WI38 (cell line): Measurements from ENCODE around the gene DDX23.

Experiments used
- H3K4me3 ChIP-seq: 2 replicates; pipeline ENCODE4 v1.5.1; 2011; ENCODE audit warnings: low read depth, mild to moderate bottlenecking, control low read depth, low read length
- CTCF ChIP-seq: IDR thresholded peaks from 2 replicates; pipeline ENCODE4 v1.5.1; 2012; ENCODE audit warnings: low read depth, mild to moderate bottlenecking, control low read depth, low read length

Gene DDX23

DNA sequence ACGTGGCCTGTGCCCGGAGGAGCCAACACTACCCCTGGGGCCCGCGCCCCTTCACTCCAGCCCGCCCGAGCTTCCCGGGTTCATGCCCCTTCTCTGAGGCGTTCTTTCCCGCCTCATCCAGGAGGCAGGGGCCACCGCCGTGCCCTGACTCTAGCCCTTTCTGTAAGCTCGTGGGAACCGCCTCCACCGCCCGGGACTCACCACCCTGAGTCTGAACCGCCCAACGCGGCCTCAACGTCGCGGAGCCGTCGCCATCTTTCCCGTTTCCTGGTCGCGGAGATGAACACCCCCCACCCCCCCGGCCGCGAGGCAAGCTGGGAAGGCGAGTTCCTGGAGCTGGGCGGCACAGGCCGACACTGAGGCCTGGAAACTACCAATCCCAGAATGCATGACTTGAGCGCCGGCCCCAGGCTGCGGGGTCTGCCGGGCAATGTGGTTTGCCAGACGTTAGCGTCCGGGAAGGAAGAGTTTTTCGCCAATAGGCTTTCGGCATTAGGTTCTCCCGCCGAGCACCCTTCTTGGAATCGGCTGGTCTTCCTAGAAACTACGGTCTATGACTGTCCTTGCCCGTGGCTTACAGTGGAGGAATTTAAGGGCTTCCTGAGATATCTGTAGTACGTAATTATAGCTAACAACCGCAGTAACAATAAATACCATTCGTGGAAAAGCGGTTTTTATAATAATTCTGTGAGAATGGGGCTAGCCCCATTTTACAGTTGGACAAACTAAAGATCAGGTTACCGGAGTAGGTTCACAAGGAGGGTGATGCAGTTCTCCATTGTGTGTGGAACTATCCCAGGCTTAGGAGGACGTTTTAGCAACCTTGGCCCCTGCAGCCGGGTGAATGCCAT lies at the start of gene DDX23:
DDX23 (minus strand) TSS at position 281 of the 851 bp plus-strand sequence. CDS start 6,381 bp downstream, outside the sequence.
- H3K4me3 ChIP-seq, result peak within 1 kb of the TSS; percentile 94
- no peak for TF ChIP-seq CTCF

DNA sequence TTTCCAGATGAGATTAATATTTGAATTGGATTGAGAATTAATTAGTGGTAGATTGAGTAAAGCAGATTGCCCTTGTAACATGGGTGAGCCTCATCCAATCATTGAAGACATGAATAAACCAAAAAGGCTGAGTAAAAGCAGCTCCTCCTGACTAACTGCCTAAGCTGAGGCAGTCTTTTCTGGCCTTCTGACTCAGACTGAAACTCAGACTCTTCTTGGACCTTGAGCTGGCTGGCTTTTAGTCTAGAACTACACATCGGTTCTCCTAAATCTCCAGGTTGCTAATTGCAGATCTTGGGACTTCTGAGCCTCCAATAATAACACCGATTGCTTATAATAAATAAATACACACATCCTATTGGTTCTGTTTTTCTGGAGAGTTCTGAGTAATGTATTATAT lies 49.3 kb upstream of the DDX23 start:
- TF ChIP-seq CTCF, result no peak
- H3K4me3 ChIP-seq, result no peak overlapping the region

DNA sequence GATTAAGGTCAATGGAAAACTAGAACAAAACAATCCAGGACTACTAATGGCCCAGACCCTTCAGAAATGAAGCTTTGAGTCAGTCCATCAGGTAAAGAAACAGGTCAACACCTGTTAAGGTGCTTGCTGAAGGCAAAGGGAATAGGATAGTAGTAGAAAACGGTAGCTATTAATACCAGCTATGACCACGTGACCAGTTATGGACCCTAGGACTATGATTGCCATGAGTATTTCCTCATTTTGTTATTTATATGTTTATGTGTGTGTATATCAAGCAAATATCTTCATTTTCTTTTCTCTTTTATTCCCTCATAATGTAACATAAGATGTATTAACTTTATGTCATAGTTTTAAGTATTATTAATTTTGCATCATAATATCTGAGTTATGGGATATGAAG lies 47.7 kb upstream of the DDX23 start:
- no peak overlapping the region for H3K4me3 ChIP-seq
- no peak for TF ChIP-seq CTCF

- no peak overlapping the region for H3K4me3 ChIP-seq
- no peak for TF ChIP-seq CTCF
Measured at GRCh38 chr12:48894271-48894670, 42.3 kb upstream of the DDX23 start.

DNA sequence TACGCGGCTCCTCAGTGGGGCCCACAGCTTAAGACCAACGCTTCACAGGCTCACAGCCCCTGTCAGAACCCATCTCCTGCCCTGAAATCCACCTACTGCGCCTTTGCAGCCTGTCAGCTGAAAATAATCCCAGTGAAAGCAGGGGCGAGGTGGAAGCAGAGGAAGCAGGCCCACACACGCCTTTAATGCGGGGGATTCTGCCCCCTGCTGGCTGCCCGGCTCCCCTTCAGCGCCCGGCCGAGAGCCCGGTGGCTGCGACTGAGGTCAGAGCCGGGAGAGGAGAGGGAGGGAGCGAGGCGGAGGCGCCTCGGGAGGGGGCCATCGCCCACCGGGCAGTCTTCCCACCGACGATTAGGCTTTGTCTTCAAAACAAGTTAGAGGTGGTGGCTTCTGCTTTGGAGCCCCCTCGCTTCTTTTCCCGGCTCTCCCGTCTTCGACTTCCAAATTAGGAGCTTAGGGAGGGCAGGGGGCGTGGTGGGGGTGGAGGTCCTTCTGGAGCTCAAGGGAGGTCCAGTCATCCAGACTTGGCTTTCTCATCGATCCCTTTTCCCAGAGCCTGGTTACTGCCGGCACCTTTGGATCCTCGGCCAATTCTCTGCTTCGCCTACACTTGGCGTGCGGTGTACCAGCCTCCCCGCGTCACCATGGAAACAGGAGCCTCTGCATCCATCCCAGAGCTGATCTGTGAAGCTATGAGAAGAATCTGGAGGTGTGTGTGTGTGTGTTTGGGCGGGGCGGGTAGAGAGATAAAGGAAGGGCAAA lies 38.9 kb upstream of the DDX23 start:
- peak overlapping the region; percentile 45 for H3K4me3 ChIP-seq

DNA sequence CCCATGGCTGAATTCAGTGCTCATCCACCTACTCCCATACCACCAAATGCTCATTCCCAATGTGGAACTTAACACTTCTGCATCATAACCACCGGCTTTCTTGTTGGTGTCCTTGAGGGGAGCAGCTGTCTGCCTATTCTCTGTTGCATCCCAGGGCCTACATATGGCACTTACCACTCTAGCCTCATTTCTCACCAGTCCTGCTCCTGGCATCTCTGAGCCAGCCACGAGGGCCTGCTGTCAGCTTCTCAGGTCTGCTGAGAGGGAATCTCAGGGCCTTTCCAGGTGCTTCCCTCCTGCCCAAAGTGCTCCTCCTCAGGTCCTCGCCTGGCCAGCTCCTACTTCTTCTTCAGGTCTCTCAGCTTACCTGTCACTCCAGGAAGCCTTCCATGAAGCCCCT lies 37.7 kb upstream of the DDX23 start:
- H3K4me3 ChIP-seq, result no peak overlapping the region
- no peak for TF ChIP-seq CTCF

More for the DNA sequence above, 38.9 kb upstream of the DDX23 start:
- peak; percentile 85 for TF ChIP-seq CTCF
